ENCODE data around the gene COL15A1. TPM values are rescaled to one million over a fixed set of nuclear protein-coding genes. Genes with fewer than 3 reads are reported as not detected.

The COL15A1 gene
- total RNA-seq, 1 experiment from 2014 or later: 0.22 TPM

GRCh38 chr9:99049641-99050040 lies 105.9 kb downstream of the COL15A1 start:
- peaks cover 12% of the 10 kb centered on the region for H3K9me3 Mint-ChIP-seq
- DNase-seq (ENCODE audit: low spot score) (no peak), ATAC-seq (no peak)
- 0 out of 2 replicates have a peak, but pooled peaks cover 9% of the 10 kb centered on the region for H3K4me1 Mint-ChIP-seq
- H3K27ac Mint-ChIP-seq: no peak overlapping the region
- H3K36me3 Mint-ChIP-seq: no peaks in the 10 kb centered on the region
- POLR2A ChIA-PET: no interaction called here
- TF ChIP-seq ATF3 (CRISPR knock-in tag; conservative IDR thresholded peaks at IDR 0.05) (no peak), ELF4 (CRISPR knock-in tag; IDR thresholded peaks at IDR 0.05; ENCODE audit: low read depth) (no peak), CBFB (CRISPR knock-in tag; IDR thresholded peaks at IDR 0.05; ENCODE audit: low read depth) (no peak), MLX (CRISPR knock-in tag; IDR thresholded peaks at IDR 0.05) (no peak), ZMAT4 (CRISPR knock-in tag; IDR thresholded peaks at IDR 0.05) (no peak), HMGXB4 (CRISPR knock-in tag; IDR thresholded peaks at IDR 0.05) (no peak), ZNF121 (CRISPR knock-in tag; IDR thresholded peaks at IDR 0.05) (no peak), GABPB1 (CRISPR knock-in tag; IDR thresholded peaks at IDR 0.05) (no peak), ZNF232 (CRISPR knock-in tag; IDR thresholded peaks at IDR 0.05) (no peak), ESRRA (CRISPR knock-in tag; IDR thresholded peaks at IDR 0.05; ENCODE audit: borderline replicate concordance) (no peak), ZNF671 (CRISPR knock-in tag; IDR thresholded peaks at IDR 0.05) (no peak), NFYB (CRISPR knock-in tag; conservative IDR thresholded peaks at IDR 0.05; ENCODE audit: low read depth) (no peak), JUN (CRISPR knock-in tag; IDR thresholded peaks at IDR 0.05) (no peak), GRHL2 (CRISPR knock-in tag; IDR thresholded peaks at IDR 0.05; ENCODE audit: insufficient replicate concordance, severe bottlenecking) (no peak)
- TF ChIP-seq, protein P1, sequence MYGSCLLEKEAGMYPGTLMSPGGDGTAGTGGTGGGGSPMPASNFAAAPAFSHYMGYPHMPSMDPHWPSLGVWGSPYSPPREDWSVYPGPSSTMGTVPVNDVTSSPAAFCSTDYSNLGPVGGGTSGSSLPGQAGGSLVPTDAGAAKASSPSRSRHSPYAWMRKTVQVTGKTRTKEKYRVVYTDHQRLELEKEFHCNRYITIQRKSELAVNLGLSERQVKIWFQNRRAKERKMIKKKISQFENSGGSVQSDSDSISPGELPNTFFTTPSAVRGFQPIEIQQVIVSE (CRISPR knock-in tag; IDR thresholded peaks at IDR 0.05; ENCODE audit: borderline replicate concordance): no peak
- TF ChIP-seq, protein P2, sequence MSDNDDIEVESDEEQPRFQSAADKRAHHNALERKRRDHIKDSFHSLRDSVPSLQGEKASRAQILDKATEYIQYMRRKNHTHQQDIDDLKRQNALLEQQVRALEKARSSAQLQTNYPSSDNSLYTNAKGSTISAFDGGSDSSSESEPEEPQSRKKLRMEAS (CRISPR knock-in tag; IDR thresholded peaks at IDR 0.05): no peak
- H3K4me3 Mint-ChIP-seq: no peak overlapping the region
- CTCF ChIA-PET: no interaction called here
- H3K27me3 Mint-ChIP-seq (ENCODE audit: low read depth): 0 out of 2 replicates have a peak, but pooled peaks cover 3% of the 10 kb centered on the region

- Mint-ChIP-seq H3K4me1 (0 out of 2 replicates have a peak, but pooled peaks cover 9% of the 10 kb centered on the region), H3K9me3 (peaks cover 5% of the 10 kb centered on the region), H3K27ac (no peak overlapping the region), H3K4me3 (no peak overlapping the region), H3K27me3 (ENCODE audit: low read depth) (0 out of 2 replicates have a peak, but pooled peaks cover 3% of the 10 kb centered on the region), H3K36me3 (no peaks in the 10 kb centered on the region)
- ChIA-PET CTCF (no interaction called here), POLR2A (no interaction called here)
- DNase-seq (ENCODE audit: low spot score): no peak
- ATAC-seq: no peak
- TF ChIP-seq TCF7 (CRISPR knock-in tag; IDR thresholded peaks at IDR 0.05; ENCODE audit: low read depth) (no peak), ATF2 (CRISPR knock-in tag; IDR thresholded peaks at IDR 0.05; ENCODE audit: borderline replicate concordance, low read depth) (no peak), GTF2I (CRISPR knock-in tag; conservative IDR thresholded peaks at IDR 0.05) (no peak), GRHL2 (CRISPR knock-in tag; IDR thresholded peaks at IDR 0.05; ENCODE audit: insufficient replicate concordance, severe bottlenecking) (no peak), PRRX2 (CRISPR knock-in tag; IDR thresholded peaks at IDR 0.05) (no peak), ARID4B (CRISPR knock-in tag; IDR thresholded peaks at IDR 0.05; ENCODE audit: borderline replicate concordance) (no peak), HMGA2 (CRISPR knock-in tag; IDR thresholded peaks at IDR 0.05) (no peak), MXD4 (CRISPR knock-in tag; IDR thresholded peaks at IDR 0.05; ENCODE audit: borderline replicate concordance) (no peak)
- TF ChIP-seq, protein P1 (CRISPR knock-in tag; IDR thresholded peaks at IDR 0.05; ENCODE audit: borderline replicate concordance): no peak
Measured at GRCh38 chr9:99050292-99050911, 106.7 kb downstream of the COL15A1 start.

Measured in WTC11 (cell line).